SK-N-SH (cell line): ENCODE results near the gene SMC1A.

Experiments
- GATA2 ChIP-seq: sonication (generic); formaldehyde crosslinking; IDR thresholded peaks from 2 replicates; pipeline ENCODE4 v1.5.0; 2020; ENCODE audit warnings: mild to moderate bottlenecking, missing genetic modification reagents
- TF ChIP-seq, protein P1 (sequence below): IDR thresholded peaks from 2 replicates; pipeline ENCODE4 v1.4.0; 2012; ENCODE audit warnings: low read depth, borderline replicate concordance
- TF ChIP-seq, protein P2 (sequence below): fragments of 200-600 bp; sonication (generic); IDR thresholded peaks from 2 replicates; pipeline ENCODE4 v1.6.1; 2017; ENCODE audit warnings: antibody characterized with exemption, mild to moderate bottlenecking, moderate library complexity
- TF ChIP-seq, protein P3 (sequence below): fragments of 150-350 bp; IDR thresholded peaks from 2 replicates; pipeline ENCODE4 v1.6.1; 2017; ENCODE audit warnings: antibody characterized with exemption, low read length, low read depth, borderline replicate concordance

DNA sequence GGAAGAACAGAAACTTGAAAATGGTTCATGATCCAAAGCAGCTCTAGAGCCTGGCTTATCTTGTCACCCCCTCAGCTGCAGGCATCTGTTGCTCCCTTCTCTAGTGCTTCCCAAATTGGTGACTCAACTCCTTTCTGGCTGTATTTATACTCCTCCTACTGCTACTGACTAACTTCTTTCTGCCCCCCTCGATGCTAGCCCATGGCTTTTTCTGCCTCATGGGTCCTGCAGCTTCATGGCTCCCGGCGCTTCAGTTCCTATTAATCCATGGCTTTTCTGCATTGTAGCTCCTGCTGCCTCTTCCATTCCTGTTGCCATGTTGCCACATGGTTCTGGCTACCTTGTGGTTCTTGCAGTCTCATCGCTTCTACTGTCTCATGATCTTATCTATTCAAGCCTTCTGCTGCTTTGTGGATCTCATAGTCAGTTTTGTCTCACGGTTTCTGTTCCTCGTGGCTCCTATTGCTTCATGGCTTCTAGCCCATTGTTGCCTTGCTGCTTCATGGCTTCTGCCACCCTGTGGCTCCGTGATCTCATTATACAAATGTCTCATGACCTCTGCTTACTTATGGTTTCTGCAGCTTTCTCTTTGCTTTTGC is 48.1 kb downstream of the SMC1A start:
- TF ChIP-seq, protein P1, sequence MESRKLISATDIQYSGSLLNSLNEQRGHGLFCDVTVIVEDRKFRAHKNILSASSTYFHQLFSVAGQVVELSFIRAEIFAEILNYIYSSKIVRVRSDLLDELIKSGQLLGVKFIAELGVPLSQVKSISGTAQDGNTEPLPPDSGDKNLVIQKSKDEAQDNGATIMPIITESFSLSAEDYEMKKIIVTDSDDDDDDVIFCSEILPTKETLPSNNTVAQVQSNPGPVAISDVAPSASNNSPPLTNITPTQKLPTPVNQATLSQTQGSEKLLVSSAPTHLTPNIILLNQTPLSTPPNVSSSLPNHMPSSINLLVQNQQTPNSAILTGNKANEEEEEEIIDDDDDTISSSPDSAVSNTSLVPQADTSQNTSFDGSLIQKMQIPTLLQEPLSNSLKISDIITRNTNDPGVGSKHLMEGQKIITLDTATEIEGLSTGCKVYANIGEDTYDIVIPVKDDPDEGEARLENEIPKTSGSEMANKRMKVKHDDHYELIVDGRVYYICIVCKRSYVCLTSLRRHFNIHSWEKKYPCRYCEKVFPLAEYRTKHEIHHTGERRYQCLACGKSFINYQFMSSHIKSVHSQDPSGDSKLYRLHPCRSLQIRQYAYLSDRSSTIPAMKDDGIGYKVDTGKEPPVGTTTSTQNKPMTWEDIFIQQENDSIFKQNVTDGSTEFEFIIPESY, result no peak
- TF ChIP-seq GATA2 (CRISPR knock-in tag), result no peak
- TF ChIP-seq, protein P2, sequence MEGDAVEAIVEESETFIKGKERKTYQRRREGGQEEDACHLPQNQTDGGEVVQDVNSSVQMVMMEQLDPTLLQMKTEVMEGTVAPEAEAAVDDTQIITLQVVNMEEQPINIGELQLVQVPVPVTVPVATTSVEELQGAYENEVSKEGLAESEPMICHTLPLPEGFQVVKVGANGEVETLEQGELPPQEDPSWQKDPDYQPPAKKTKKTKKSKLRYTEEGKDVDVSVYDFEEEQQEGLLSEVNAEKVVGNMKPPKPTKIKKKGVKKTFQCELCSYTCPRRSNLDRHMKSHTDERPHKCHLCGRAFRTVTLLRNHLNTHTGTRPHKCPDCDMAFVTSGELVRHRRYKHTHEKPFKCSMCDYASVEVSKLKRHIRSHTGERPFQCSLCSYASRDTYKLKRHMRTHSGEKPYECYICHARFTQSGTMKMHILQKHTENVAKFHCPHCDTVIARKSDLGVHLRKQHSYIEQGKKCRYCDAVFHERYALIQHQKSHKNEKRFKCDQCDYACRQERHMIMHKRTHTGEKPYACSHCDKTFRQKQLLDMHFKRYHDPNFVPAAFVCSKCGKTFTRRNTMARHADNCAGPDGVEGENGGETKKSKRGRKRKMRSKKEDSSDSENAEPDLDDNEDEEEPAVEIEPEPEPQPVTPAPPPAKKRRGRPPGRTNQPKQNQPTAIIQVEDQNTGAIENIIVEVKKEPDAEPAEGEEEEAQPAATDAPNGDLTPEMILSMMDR, result no peak
- TF ChIP-seq, protein P3, sequence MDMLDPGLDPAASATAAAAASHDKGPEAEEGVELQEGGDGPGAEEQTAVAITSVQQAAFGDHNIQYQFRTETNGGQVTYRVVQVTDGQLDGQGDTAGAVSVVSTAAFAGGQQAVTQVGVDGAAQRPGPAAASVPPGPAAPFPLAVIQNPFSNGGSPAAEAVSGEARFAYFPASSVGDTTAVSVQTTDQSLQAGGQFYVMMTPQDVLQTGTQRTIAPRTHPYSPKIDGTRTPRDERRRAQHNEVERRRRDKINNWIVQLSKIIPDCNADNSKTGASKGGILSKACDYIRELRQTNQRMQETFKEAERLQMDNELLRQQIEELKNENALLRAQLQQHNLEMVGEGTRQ, result no peak
